ENCODE data around the gene EFNA2.
A peak's percentile ranks its signal among the peaks of the same experiment; 100 is the strongest.
"Not testable (repeated sequence)": the region's sequence is repeated elsewhere in the genome, so short reads cannot be mapped to it uniquely, and the experiment has no call there.

EFNA2 gene

GRCh38 chr19:1285737-1286360 is at the start of gene EFNA2:
TSS of gene EFNA2 (plus strand) at chr19:1285873. CDS start at chr19:1286169, 296 bp downstream.
- no peak for DNase-seq (ENCODE audit: low spot score)

GRCh38 chr19:1236576-1236975 is 49.1 kb upstream of the EFNA2 start:
- no peak for DNase-seq (ENCODE audit: low spot score)

GRCh38 chr19:1237027-1237659 is 48.5 kb upstream of the EFNA2 start:
- no peak for DNase-seq (ENCODE audit: low spot score)

DNA sequence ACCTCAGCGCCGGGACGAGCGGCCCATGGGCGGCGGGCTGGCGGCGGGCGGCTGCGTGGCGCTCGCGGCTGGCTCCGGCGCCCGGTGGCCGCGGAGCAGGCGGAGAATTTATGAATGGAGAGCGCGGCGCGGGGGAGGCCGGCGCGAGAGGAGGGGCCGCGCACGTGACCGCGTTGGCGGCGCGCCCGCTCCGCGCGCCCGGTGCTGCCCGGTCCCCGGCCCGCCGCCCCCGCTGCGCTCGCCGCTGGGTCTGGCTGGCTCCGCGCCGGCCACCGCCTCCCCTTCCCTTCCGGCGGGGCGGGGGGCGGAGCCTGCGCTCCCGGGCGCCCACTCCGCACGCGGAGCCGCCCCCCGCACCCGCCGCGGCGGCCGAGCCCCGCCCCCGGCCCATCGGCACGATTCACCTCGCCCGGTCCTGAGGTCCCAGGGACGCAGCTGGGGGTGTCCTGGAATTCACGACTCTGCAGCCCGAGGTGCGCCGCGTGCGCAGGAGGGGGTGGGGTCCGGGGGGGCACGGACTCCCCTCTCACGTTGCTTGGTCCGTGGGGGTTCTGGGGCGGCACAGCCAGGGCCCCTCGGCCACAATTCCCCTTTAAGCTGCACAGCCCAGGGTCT is 47.8 kb upstream of the EFNA2 start, which contains the start of gene CBARP:
TSS of gene CBARP (minus strand) at position 252 of the 615 bp plus-strand sequence. CDS start 1,905 bp downstream, outside the sequence.
- no peak for DNase-seq (ENCODE audit: low spot score)

DNA sequence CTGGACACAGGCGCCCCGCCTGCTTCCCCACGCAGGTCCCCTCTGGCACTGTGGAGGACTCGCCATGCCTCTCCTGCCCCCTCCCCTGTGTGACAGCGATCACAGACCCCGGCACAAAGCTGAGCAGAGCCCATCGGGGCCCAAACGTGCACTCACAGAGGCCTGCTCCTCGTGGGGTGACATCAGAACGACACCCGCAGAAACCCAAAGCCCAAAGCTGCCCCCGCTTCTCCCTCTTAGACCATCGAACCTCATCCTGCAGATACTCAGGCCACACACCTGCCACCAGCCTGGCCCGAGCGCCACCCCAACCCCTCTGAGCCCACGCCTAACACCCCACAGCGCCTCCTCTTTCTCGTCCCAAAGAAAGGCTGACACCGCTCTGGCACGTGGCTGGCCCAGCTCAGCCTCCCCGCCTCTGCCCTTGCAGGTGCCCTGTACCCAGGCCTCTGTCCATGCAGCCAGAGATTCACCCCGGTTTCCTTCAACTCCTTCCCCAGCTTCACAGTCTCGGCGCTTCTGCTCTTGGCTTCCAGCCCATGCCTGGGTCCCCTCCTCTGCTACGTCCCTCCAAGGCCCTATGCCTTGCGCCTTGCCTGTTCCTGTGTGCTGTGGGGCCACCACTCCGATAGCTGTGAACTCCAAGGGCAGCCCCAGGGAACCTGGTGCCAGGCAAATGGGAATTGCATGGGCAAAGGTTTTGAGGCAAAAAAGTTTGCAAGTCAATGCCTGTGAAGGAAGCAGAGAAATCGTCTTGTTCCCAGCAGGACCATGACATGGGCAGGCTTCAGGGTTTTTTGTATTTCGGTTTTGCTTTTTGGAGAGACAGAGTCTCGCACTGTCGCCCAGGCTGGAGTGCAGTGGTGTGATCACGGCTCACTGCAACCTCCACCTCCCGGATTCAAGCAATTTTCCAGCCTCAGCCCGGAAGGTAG is 47.0 kb upstream of the EFNA2 start:
- DNase-seq (ENCODE audit: low spot score), result no peak

GRCh38 chr19:1239420-1239795 is 46.3 kb upstream of the EFNA2 start:
- no peak for DNase-seq (ENCODE audit: low spot score)

GRCh38 chr19:1239796-1240737 is 45.6 kb upstream of the EFNA2 start:
- DNase-seq (ENCODE audit: low spot score), result peak; percentile 80

GRCh38 chr19:1240925-1241324 is 44.7 kb upstream of the EFNA2 start:
- DNase-seq (ENCODE audit: low spot score), result no peak

- peak; percentile 93 for DNase-seq (ENCODE audit: low spot score)
Observed at GRCh38 chr19:1241417-1242095, 44.1 kb upstream of the EFNA2 start, which contains the start of gene ATP5F1D. TSS of gene ATP5F1D (plus strand) at chr19:1241751. CDS start at chr19:1241851, 100 bp downstream.

DNA sequence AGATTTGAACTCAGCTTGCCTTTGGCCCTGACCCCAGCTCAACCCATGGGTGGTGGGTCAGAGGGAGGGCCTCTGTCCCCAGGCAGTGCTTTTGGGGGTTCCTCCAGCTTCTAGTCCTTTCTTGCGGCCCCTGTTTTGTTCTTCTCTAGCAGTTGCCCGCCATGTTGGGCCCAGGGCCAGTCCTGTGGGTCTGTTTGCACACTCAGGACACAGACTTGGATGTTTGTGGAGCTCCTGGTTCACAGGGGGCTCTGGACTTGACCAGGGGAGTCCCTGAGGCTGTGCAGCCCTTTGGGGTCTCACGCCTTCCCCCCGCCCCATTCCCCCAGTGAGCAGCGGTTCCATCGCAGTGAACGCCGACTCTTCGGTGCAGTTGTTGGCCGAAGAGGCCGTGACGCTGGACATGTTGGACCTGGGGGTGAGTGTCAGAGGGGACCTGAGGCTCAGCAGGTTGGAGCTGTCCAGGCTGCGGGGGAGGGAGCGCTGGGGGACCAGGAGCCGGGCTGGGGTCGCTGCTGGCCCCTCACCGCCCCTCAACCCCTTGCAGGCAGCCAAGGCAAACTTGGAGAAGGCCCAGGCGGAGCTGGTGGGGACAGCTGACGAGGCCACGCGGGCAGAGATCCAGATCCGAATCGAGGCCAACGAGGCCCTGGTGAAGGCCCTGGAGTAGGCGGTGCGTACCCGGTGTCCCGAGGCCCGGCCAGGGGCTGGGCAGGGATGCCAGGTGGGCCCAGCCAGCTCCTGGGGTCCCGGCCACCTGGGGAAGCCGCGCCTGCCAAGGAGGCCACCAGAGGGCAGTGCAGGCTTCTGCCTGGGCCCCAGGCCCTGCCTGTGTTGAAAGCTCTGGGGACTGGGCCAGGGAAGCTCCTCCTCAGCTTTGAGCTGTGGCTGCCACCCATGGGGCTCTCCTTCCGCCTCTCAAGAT is 41.6 kb upstream of the EFNA2 start:
- DNase-seq (ENCODE audit: low spot score), result peak; percentile 90

GRCh38 chr19:1244693-1245451 is 40.8 kb upstream of the EFNA2 start:
- DNase-seq (ENCODE audit: low spot score), result peak; percentile 93

GRCh38 chr19:1245494-1246264 is 40.0 kb upstream of the EFNA2 start:
- no peak for DNase-seq (ENCODE audit: low spot score)

- DNase-seq (ENCODE audit: low spot score), result not testable (repeated sequence)
Observed at GRCh38 chr19:1246265-1247087, 39.2 kb upstream of the EFNA2 start.

GRCh38 chr19:1247748-1248138 is 37.9 kb upstream of the EFNA2 start:
- DNase-seq (ENCODE audit: low spot score), result no peak

GRCh38 chr19:1248139-1248785 is 37.4 kb upstream of the EFNA2 start, which contains the start of gene MIDN:
TSS of gene MIDN (plus strand) at chr19:1248583. CDS start at chr19:1250297, 1,714 bp downstream.
- peak; percentile 75 for DNase-seq (ENCODE audit: low spot score)

GRCh38 chr19:1248786-1249297 is 36.8 kb upstream of the EFNA2 start:
- peak; percentile 90 for DNase-seq (ENCODE audit: low spot score)

Data from hematopoietic multipotent progenitor cell treated with erythropoietin and hydrocortisone succinate and interleukin-3 and kit ligand, for 17 days (in vitro differentiated cells).